ENCODE data around the gene ZAP70.

ZAP70 gene

DNA sequence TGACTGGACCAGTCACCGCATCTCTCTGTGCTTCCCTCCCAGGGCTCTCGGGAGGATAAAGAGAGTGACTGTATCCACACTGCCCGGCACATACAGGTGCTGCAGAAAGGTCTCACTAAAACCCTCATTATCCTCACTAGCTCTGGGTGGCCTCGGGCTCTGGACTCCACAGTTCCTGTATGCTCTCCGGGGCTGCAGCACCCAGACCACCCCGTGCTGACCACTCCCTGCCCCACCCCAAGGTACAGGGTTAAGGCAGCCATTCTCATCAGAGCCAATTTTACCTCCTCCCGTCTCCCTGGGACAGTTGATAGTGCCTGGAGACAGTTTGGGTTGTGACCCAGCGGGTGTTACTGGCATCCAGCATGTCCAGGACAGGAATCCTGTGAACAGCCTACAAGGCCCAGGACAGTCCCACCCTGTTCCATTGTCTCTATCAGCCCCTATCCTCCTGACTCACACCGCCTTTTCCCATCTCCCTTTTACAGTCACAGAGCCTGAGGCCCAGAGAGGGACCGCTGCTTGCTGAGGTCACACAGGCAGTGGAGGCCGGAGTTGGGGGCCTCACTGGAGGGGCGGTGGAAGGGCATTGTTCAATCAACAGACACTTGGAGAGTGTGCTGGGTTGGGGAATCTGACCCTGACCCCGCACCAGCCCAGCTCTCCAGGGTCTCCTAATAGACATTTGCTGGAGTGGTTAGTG, 1.7 kb downstream of the ZAP70 start:
- H3K4me3 ChIP-seq = peak overlapping the region in 6 of 7 experiments; percentile 13 to 47 (median 24)
- peak overlapping the region in 14 of 21 experiments; percentile 22 to 96 (median 80) for H3K27ac ChIP-seq

DNA sequence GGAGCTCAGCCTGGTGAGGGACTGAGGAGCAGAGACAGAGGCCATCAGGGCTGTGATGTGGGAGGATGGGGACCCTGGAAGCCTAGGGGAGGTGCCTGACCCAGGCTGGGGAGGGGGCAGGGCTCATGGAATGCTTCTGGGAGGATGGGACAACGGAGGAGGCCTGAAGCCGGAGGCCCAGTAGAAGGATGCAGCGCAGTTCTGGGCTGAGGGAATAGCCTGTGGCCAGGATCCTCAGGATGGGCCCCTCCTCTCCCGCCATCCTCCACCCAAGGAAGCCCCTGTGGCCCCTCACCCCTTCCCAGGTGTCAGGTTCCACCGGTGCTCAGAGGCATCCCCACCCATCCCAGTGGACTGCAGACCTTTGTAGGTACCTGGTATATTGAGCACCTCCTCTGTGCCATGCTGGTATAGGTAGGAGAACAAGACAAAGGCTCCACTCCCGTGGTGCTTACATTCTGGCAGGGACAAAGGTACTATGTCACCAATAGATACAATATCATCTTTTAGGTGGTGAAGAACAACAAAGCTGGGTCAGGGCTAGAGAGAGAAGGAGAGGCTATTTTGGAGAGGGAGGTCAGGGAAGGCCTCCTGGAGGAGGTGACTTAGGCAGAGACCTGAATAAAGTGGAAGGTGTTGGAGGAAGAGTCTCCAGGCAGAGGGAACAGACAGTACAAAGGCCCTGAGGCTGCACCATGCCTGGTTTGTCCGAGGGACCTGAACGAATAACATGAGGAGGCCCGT, 2.7 kb downstream of the ZAP70 start:
- Histone ChIP-seq H3K4me3 (no peak overlapping the region), H3K27ac (peak overlapping the region in 6 of 21 experiments; percentile 10 to 96 (median 86))

DNA sequence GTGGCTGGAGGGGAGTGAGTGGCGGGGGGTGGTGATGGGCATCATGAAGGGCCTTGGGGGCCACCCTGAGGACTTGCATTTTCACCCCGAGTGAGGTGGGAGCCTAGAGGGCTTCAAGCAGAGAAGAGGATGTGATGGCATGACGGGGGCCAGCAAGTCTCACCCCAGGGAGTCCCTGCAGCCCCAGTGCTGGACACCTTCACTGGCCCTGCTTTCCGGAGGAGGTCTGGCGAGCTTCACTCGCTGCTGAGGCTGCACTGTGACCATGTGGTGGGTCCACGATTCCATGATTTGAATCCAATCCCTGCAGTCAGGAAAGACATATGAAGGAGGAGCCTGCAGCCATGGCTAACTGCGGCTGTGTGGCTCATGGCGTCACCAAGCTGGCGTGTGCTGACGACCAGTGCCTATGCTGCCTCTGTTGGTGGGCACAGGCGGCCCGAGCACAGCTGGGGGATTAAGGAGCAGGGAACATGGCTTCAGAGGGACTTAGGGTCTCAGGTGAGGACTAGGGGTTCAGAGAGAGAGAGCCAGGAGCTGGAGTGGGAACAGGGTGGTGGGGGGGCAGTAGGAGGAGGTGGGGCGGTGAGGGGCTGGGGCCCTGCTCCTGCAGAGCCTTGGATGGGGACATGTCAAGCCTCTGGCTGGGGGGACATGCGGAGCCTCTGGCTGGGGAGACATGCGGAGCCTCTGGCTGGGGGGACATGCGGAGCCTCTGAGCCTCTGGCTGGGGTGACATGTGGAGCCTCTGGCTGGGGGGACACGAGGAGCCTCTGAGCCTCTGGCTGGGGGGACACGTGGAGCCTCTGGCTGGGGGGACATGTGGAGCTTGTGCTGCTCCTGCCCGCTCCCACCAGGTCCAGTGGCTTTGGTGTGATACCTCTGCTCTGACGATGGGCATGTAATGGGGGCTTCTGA, 3.6 kb downstream of the ZAP70 start:
- peak overlapping the region in 7 of 21 experiments; percentile 40 to 96 (median 85) for H3K27ac ChIP-seq

DNA sequence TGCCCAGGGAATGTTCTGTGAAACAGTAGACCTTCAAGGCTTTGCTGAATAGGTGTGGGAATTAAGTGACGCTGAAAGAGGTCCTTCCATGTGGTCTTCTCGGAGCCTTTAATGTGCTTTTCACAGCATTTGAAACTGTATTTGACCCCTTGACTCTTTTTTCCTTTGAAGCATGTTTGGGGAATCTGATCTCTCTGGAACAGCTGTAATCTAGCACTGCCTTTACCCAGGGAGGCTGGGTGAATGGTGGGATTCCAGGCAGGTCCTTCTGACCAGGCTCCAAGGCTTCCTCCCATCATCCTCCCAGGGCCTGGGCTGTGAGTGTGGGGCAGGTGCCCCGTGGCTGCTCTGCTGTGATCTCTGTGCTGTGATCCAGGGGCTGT, 4.2 kb downstream of the ZAP70 start:
- Histone ChIP-seq H3K4me3 (peak overlapping the region in 1 of 7 experiments; percentile 22), H3K27ac (peak overlapping the region in 10 of 21 experiments; percentile 15 to 96 (median 75))

More for the DNA sequence above, 3.6 kb downstream of the ZAP70 start:
- H3K4me3 ChIP-seq = peak overlapping the region in 1 of 7 experiments; percentile 22

DNA sequence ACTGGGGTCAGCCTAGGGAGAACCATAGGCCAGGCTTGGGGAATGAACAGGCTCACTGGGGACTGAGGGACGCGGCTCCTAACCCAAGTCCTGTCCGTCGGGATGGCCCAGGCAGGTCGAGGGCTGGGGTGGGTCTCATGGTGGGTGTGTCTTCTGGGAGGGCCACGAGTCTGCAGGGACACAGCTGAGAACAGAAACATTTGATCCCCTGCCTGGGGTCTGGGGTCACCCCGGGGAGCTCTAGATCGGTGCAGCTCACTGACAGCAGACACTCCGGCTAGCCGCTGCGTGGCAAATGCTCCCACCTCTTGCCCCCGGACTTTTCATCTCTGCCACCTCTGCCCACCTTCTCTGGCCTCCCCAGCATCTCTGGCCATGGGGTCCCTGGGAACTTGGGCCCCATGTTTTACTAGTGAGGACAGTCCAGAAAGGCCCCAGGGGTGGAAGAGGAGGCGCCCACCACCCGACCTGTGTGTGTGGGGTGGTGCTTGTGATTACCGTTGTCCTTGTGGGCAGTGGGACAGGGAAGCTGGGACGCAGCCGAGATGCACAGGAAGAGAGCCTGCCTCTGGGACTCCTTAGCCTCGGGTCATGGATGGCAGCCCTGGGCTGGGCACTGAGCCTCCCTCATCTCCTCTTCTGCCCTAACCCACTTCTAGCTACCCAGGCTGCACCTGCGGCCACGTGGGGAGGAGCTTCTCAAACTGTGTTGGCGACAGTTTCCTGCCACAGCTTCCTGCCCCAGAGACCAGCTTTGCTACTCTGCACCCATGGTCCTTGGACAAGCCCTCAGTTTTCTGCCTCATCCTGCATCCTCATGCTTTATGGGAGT, 4.9 kb downstream of the ZAP70 start:
- peak overlapping the region in 14 of 21 experiments; percentile 14 to 96 (median 54) for H3K27ac ChIP-seq
- H3K4me3 ChIP-seq = peak overlapping the region in 2 of 7 experiments; percentile 2 to 22

DNA sequence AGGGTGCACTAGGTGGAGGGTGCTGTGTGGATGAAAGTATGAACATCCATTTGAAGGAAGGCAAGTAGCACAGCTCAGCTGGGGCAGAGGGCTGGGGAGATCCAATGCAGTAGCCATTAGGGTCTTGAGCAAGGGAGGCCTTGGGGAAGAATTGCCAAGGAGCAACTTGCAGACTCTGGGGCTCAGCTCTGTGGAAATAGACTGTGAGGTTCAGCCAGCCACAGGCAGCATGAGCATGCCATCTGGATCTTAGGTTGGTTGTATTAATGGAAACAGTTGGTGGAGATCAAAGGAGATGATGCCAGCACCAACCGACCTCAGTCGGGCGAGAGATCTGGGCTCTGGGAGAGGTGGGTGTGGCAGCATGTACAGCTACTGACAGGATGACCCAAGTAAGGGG, 5.6 kb downstream of the ZAP70 start:
- peak overlapping the region in 9 of 21 experiments; percentile 25 to 96 (median 60) for H3K27ac ChIP-seq
- peak overlapping the region in 1 of 7 experiments; percentile 22 for H3K4me3 ChIP-seq

DNA sequence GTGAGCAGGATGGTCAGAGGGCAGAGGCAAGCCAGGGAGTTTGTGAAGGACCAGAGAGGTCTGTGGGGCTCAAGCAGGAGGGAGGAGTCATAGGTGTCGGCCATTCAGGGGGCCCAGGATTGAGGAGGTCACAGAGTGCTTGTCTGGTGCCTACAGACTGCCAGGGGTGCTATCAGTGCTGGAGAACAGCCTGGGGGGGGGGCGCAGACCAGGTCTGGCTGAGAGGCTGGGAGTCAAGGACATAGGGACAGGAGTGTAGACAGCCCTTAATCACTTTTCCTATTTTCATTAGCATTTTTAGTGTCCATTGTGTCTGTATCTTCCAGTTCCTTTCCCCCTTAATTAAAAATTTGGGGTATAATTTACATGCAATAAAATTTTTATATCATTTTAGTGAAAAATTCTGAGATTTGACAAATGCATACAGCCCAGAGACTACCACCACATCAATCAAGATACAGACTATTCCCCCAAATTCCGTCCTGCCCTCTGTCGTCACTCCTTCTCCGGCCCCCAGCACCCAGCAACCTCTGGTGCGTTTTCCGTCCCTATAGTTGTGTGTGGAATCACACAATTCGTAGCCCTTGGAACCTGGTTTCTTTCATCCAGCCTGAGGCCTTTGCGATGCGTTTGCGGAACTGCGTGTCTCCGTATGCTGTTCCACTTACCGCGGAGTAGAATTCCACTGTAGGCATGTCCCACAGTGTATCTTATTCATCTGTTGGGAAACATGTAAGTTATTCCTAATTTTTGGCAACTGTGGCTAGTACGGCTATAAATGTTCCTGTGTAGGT, 6.2 kb downstream of the ZAP70 start:
- Histone ChIP-seq H3K27ac (peak overlapping the region in 9 of 21 experiments; percentile 25 to 96 (median 60)), H3K4me3 (no peak overlapping the region)

DNA sequence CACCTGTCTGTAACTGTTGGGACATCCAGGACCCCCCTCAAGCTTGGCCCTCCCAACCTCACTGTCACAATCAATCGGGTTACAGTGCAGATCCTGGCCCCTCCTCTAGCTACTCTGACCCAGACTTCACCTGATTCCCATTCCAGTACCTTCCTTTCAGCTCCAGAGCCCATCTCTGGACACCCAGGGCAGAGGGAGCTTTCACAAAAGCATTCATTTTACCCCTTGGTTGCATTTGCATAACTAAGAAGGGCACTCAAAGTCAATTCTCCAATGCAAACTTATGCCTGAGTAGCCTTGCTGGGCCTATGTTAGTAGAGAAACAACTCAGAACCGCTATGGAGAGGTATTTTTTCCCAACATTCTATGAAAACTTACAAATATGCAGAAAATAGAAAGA, 7.4 kb downstream of the ZAP70 start:
- Histone ChIP-seq H3K4me3 (no peak overlapping the region), H3K27ac (peak overlapping the region in 1 of 21 experiments; percentile 19)

DNA sequence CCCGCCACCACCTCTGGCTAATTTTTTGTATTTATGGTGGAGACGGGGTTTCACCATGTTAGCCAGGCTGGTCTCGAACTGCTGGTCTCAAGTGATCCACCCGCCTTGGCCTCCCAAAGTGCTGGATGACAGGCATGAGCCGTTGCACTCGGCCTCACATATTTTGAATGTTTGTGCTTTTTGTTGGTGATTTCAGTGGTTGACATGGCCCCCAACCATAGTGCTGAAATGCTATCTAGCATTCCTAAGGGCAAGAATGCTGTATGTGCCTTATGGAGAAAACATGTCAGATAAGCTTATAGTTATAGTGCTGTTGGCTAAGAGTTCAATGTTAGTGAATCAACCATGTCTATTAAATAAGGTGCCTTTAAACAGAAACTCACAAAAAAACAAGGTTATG, 8.9 kb downstream of the ZAP70 start:
- Histone ChIP-seq H3K27ac (no peak overlapping the region), H3K4me3 (no peak overlapping the region)

DNA sequence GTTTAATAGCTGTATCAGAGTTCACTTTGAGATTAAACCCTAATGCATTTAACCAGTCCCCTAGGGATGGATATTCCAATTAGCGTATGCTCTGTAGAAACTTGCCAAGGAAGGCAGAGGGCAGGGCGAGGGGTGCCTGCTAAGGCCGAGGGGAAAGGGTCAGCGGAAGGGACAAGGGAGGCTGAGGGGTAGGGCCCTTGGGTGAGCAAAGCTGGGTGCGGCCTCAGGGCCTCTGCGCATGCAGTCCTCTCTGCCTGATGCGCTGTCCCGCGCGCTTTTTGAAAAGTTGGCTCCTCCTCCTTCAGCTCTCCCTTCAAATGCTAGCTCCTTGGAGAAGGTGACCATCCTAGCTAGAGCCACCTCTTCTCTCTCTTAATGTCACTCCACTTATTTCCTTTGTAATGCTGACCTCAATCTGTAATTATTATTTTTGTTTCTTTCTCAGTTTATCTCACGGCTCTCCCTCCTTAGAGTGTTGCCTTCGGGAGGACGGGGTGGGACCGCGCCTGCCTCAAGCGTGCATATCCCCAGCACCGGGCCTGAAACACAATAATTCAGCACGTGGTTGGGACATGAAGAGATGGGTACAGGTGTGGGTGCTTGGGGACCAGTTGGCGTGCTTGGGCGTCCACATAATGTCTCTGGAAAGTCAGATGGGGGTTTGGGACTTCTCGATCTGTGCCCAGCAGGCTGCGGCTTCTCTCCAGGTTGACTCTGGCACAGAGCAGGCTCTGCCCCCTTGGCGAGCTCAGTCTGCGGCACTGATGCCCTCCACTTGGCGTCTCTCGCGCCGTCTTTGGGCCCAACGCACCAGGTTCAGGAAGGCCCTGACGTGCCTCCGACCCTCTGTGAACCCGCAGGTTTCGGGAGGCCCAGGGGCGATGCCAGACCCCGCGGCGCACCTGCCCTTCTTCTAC, 10.0 kb downstream of the ZAP70 start:
- Histone ChIP-seq H3K4me3 (no peak overlapping the region), H3K27ac (no peak overlapping the region)

DNA sequence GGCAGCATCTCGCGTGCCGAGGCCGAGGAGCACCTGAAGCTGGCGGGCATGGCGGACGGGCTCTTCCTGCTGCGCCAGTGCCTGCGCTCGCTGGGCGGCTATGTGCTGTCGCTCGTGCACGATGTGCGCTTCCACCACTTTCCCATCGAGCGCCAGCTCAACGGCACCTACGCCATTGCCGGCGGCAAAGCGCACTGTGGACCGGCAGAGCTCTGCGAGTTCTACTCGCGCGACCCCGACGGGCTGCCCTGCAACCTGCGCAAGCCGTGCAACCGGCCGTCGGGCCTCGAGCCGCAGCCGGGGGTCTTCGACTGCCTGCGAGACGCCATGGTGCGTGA, 10.7 kb downstream of the ZAP70 start:
- Histone ChIP-seq H3K4me3 (no peak overlapping the region), H3K27ac (no peak overlapping the region)

DNA sequence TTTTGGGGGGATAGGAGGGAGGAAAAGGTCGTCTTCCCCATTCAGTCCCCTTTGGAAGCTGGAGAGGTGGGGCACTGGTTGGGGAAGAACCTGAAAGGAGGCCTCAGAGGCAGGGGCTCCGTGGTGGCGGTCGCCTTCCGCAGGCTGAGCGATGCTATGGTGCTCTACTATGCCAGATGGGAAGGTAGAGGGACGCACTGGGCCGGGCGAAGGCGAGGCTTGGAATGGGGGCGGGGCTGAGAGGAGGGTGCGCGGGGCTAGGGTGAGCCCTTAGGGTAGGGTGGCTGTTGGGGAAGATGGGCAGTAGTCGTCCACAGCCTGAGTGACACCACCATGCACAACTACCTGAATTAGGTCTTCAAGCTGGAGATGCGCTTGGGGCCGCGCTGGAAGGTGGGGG, 11.1 kb downstream of the ZAP70 start:
- Histone ChIP-seq H3K27ac (no peak overlapping the region), H3K4me3 (no peak overlapping the region)

DNA sequence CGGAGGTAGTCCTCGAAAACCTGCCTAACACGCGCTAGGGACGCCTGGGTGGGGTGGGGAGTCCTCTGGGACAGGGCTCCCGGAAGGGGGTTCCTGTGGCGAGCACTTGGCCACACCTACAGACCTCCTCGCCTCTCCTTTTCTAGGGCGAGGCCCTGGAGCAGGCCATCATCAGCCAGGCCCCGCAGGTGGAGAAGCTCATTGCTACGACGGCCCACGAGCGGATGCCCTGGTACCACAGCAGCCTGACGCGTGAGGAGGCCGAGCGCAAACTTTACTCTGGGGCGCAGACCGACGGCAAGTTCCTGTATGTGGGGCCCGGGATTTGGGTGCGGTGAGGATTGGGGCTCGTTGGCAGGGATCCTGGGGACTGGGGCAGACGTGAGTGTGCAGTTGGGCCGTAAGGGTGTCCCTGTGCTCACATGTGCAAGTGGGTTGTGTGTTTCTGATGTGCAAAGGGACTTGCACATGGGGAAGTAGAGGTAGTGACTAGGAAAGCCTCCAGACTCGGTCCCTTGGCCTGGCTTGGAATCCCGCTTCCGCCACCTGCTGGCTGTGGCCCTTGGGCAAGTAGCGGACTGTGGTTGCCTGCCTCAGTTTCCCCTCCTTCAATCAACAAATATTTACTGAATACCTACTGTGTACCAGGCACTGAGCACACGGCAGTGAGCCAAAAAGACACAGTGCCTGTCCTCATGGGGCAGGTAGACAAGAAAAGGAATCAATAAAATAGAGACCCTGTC, 11.7 kb downstream of the ZAP70 start:
- Histone ChIP-seq H3K4me3 (no peak overlapping the region), H3K27ac (no peak overlapping the region)

DNA sequence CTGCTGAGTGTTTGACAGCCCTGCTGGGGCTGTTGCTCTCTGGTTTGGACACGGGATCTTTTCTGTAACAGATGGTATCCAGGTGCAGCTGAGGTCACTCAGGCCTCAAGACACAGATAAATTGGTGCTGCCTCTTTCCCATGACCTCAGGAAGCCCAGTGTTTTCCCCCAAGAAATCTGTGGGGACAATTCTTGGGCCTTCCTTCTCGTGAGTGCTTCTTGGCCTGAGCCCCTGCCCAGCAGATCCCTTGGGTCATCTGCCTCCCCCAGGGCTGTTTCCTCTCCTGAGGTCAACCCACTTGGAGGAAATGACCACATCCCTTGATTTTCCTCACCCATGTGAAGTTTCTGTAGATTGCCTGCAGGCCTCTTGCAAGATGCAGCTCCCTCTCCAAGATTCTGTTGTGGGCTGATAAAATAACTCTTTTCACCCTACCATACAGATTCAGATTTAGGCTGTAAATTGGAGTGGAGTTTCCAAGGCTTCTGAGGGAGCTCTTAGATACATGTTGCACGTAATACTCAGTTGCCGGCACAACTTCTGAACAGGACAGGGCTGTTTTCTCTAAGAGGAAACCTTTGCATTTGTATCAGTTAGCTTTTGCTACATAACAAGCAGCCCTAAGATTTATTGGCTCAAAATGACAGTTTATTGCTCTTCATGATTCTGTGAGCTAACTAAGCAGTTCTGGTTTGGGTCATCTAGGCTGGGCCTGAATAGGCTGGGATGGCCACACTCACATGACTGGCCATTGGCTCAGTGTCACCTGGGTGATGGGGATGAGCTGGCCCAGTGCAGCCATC, 13.1 kb downstream of the ZAP70 start:
- peak overlapping the region in 4 of 21 experiments; percentile 0 to 39 (median 18) for H3K27ac ChIP-seq
- no peak overlapping the region for H3K4me3 ChIP-seq

DNA sequence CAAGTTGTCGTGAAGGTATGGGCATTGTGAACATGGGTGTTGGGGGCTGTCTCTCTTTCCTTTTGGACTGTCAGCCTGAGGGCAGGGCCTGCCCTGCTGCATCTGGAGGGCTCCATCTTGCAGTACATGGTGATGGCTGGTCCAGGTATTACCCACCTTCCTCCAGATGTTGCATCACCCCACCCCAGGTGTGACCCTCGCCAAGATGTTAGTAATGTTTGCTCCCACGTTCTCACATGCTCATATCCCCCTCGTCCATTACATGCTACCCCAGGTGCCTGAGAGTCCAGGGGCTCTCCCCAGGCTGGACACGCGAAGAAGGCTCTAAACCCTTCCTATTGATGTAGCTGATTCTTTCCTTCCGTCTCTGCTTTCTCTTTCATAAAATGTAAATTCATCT, 13.9 kb downstream of the ZAP70 start:
- Histone ChIP-seq H3K27ac (peak overlapping the region in 3 of 21 experiments; percentile 10 to 42 (median 31)), H3K4me3 (no peak overlapping the region)
